Lung (tissue), 12 donors: ENCODE measurements around the gene CNTNAP5. TPM values are rescaled to one million over a fixed set of nuclear protein-coding genes. Genes with fewer than 3 reads are reported as not detected.

Source experiments
- ATAC-seq: fragments of 200-7000 bp; cut with Tn5 transposase; one replicate; pipeline ENCODE4 v1.9.1; 2020; ENCODE audit warnings: moderate number of reproducible peaks; ENCODE audit not compliant: insufficient read depth, low FRiP score
- DNase-seq, 3 donors: peaks; one replicate each; pipeline ENCODE4 v3.0.0-alpha.2; 2013 to 2017
- H3K27ac ChIP-seq, 2 donors: one replicate each; pipeline ENCODE4 v1.5.1; 2013; ENCODE audit warnings: mild to moderate bottlenecking in 2 of 2, moderate library complexity in 2 of 2, control low read depth in 1 of 2, inconsistent platforms in 1 of 2, low read depth in 1 of 2, low read length in 1 of 2
- H3K27me3 ChIP-seq, 3 donors: one replicate each; pipeline ENCODE4 v1.5.1; 2013; ENCODE audit warnings: low read length in 2 of 3; ENCODE audit not compliant: control insufficient read depth in 3 of 3, insufficient read depth in 3 of 3
- H3K36me3 ChIP-seq, 4 donors: one replicate each; pipeline ENCODE4 v1.5.1; 2013; ENCODE audit warnings: low read length in 4 of 4, mild to moderate bottlenecking in 1 of 4, moderate library complexity in 1 of 4; ENCODE audit not compliant: control insufficient read depth in 4 of 4, insufficient read depth in 4 of 4
- H3K4me1 ChIP-seq, 5 donors: one replicate each; pipeline ENCODE4 v1.5.1; 2013; ENCODE audit warnings: low read length in 5 of 5, mild to moderate bottlenecking in 2 of 5, moderate library complexity in 1 of 5; ENCODE audit not compliant: control insufficient read depth in 5 of 5, insufficient read depth in 5 of 5
- H3K4me3 ChIP-seq: one replicate; pipeline ENCODE4 v1.5.1; 2013; ENCODE audit warnings: mild to moderate bottlenecking, control low read depth, moderate library complexity
- H3K9ac ChIP-seq, 2 donors: one replicate each; pipeline ENCODE4 v1.5.1; 2013; ENCODE audit warnings: low read length in 2 of 2, control low read depth in 1 of 2; ENCODE audit not compliant: insufficient read depth in 1 of 2
- H3K9me3 ChIP-seq, 4 donors: one replicate each; pipeline ENCODE4 v1.5.1; 2013; ENCODE audit warnings: low read length in 3 of 4, mild to moderate bottlenecking in 1 of 4, moderate library complexity in 1 of 4; ENCODE audit not compliant: control insufficient read depth in 4 of 4, insufficient read depth in 3 of 4
- WGBS, 2 donors: extraction: QIAGEN DNeasy Blood & Tissue Kit; methylation state at CpG; one replicate each; pipeline ENCODE4 v1.1.7; 2013; 5-methylcytosine and 5-hydroxymethylcytosine counted together
- polyA plus RNA-seq, 2 donors: library from polyadenylated mRNA; stranded (reverse); fragments of 200-250 nt; gene quantifications; one replicate each; pipeline ENCODE4 v1.2.1, GENCODE V29; 2013
- total RNA-seq, 2 donors: library from RNA; depleted of rRNA in 1 of 2; stranded (reverse); fragments of >200 nt in 1 of 2; gene quantifications; one replicate each; pipeline ENCODE4 v1.2.1, GENCODE V29; 2014 to 2021
- TF ChIP-seq, protein P1 (sequence below): IDR thresholded peaks from 2 replicates; pipeline ENCODE4 v1.5.1; 2012; ENCODE audit warnings: mild to moderate bottlenecking; ENCODE audit errors: control extremely low read depth, extremely low read depth
- donor health status: control.
- donor health status: control.
- donor health status: Bipolar disorder and iron deficiency.
- donor health status: healthy.
- donor health status: DM: yes; HTN: yes; CAD: no.

The CNTNAP5 gene
- total and polyA plus RNA-seq, 4 donors = 0.03 to 0.06 TPM; not detected in 2

GRCh38 chr2:124582387-124582786, 557.3 kb downstream of the CNTNAP5 start:
- H3K9me3 ChIP-seq = peaks cover 0 to 1% (median 0%) of the 10 kb centered on the region in 4 donors
- H3K27ac ChIP-seq = no peak overlapping the region
- peaks cover 0 to 2% (median 0%) of the 10 kb centered on the region in 5 donors for H3K4me1 ChIP-seq
- no peaks in the 10 kb centered on the region for H3K36me3 ChIP-seq
- H3K4me3 ChIP-seq = no peak overlapping the region
- no peak overlapping the region for H3K9ac ChIP-seq
- TF ChIP-seq, protein P1, sequence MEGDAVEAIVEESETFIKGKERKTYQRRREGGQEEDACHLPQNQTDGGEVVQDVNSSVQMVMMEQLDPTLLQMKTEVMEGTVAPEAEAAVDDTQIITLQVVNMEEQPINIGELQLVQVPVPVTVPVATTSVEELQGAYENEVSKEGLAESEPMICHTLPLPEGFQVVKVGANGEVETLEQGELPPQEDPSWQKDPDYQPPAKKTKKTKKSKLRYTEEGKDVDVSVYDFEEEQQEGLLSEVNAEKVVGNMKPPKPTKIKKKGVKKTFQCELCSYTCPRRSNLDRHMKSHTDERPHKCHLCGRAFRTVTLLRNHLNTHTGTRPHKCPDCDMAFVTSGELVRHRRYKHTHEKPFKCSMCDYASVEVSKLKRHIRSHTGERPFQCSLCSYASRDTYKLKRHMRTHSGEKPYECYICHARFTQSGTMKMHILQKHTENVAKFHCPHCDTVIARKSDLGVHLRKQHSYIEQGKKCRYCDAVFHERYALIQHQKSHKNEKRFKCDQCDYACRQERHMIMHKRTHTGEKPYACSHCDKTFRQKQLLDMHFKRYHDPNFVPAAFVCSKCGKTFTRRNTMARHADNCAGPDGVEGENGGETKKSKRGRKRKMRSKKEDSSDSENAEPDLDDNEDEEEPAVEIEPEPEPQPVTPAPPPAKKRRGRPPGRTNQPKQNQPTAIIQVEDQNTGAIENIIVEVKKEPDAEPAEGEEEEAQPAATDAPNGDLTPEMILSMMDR = no peak
- DNase-seq = no peak
- H3K27me3 ChIP-seq = no peaks in the 10 kb centered on the region
- no peak for ATAC-seq

GRCh38 chr2:124584615-124585014, 559.5 kb downstream of the CNTNAP5 start:
- Histone ChIP-seq H3K4me1 (peaks cover 0 to 2% (median 0%) of the 10 kb centered on the region in 5 donors), H3K9me3 (no peaks in the 10 kb centered on the region), H3K27me3 (no peaks in the 10 kb centered on the region), H3K4me3 (no peak overlapping the region), H3K36me3 (no peaks in the 10 kb centered on the region), H3K27ac (no peak overlapping the region), H3K9ac (no peak overlapping the region)
- WGBS, 2 donors = 94 to 97% methylated on average over 4 of the region's 4 CpGs
- DNase-seq = no peak
- ATAC-seq = no peak
- TF ChIP-seq, protein P1 = no peak

DNA sequence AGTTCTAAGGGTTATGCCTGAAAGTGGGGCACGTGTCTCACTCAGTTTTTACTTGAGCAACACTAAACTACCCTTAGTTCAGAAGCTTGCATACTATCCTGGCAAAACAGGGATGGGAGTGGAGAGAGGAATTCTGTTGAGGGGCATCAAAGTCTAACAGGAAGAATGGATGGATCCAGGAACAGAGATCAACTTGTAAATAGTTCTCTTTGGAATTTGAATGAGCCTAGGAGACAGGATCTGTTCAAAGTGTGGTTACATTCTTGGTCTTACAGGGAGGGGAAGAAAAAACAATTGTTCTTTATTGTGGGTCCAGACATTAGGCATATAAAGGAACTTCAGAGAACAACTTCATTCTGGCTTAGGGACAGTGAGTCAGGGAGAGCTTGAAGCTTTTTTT, 560.2 kb downstream of the CNTNAP5 start:
- ATAC-seq (no peak), DNase-seq (no peak)
- Histone ChIP-seq H3K27me3 (no peaks in the 10 kb centered on the region), H3K9me3 (no peaks in the 10 kb centered on the region), H3K4me1 (peaks cover 0 to 2% (median 0%) of the 10 kb centered on the region in 5 donors), H3K27ac (no peak overlapping the region), H3K4me3 (no peak overlapping the region), H3K36me3 (no peaks in the 10 kb centered on the region), H3K9ac (no peak overlapping the region)
- WGBS, 2 donors = 55 to 66% methylated on average over 1 of the region's 1 CpG
- TF ChIP-seq, protein P1 = no peak

DNA sequence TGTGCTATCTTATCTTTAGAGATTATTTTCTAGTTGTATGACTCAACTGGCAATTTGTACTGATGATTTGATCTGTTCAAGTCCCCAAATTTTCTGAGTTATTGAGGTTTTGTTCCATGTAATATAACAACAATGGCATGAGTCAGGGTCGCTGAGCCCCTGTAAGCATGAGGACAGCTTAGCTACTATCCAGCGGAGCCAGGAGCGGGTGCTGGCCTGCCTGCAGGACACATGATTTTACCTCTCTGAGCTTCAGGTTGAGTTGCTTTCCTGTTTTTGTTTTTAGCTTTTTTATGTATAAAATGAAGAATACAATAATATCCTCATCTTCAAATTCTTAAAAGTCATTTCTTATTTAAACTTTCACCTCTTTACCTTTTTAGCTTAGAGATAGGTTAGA, 561.1 kb downstream of the CNTNAP5 start:
- no peak overlapping the region for H3K27ac ChIP-seq
- no peak overlapping the region for H3K9ac ChIP-seq
- DNase-seq (no peak), ATAC-seq (no peak)
- WGBS, 2 donors = 95 to 96% methylated on average over 3 of the region's 3 CpGs
- H3K9me3 ChIP-seq = no peaks in the 10 kb centered on the region
- no peaks in the 10 kb centered on the region for H3K36me3 ChIP-seq
- TF ChIP-seq, protein P1 = no peak
- H3K27me3 ChIP-seq = no peaks in the 10 kb centered on the region
- H3K4me1 ChIP-seq = peaks cover 0 to 2% (median 0%) of the 10 kb centered on the region in 5 donors
- no peak overlapping the region for H3K4me3 ChIP-seq
